OCI-LY1 (cell line): ENCODE measurements around the gene SMAD6.

Source experiments
- H2AFZ ChIP-seq: fragments of 200-600 bp; sonication (generic), shearing (Covaris generic); 2 replicates; pipeline ENCODE4 v1.6.0; 2014; ENCODE audit warnings: antibody characterized with exemption, mild to moderate bottlenecking, low read length
- H3F3A ChIP-seq: fragments of 200-600 bp; sonication (generic), shearing (Covaris generic); 2 replicates; pipeline ENCODE4 v1.6.0; 2014; ENCODE audit warnings: mild to moderate bottlenecking, antibody characterized with exemption, low read length, moderate library complexity; ENCODE audit not compliant: insufficient read depth
- H3K27ac ChIP-seq: fragments of 200-600 bp; sonication (generic); 2 replicates; pipeline ENCODE4 v1.5.1; 2014; ENCODE audit warnings: low read length, mixed run types, mild to moderate bottlenecking, low read depth; ENCODE audit not compliant: poor library complexity, severe bottlenecking
- H3K27me3 ChIP-seq: fragments of 200-600 bp; sonication (generic); 2 replicates; pipeline ENCODE4 v1.6.0; 2014; ENCODE audit warnings: antibody characterized with exemption, mild to moderate bottlenecking, low read length, moderate library complexity; ENCODE audit not compliant: insufficient read depth
- H3K36me3 ChIP-seq: fragments of 200-600 bp; sonication (generic); 2 replicates; pipeline ENCODE4 v1.6.1; 2014; ENCODE audit warnings: mild to moderate bottlenecking, antibody characterized with exemption, low read length, moderate library complexity, mixed read lengths; ENCODE audit not compliant: insufficient read depth
- H3K4me1 ChIP-seq: fragments of 200-600 bp; sonication (generic); 2 replicates; pipeline ENCODE4 v1.5.1; 2014; ENCODE audit warnings: mild to moderate bottlenecking, low read length, moderate library complexity; ENCODE audit not compliant: insufficient read depth, severe bottlenecking
- H3K4me2 ChIP-seq: fragments of 200-600 bp; sonication (generic), shearing (Covaris generic); 2 replicates; pipeline ENCODE4 v1.6.1; 2014; ENCODE audit warnings: low read length
- H3K4me3 ChIP-seq: fragments of 200-600 bp; sonication (generic); 2 replicates; pipeline ENCODE4 v1.5.1; 2014; ENCODE audit warnings: low read length, low read depth, mild to moderate bottlenecking, mixed read lengths; ENCODE audit not compliant: poor library complexity, severe bottlenecking
- H3K79me2 ChIP-seq: fragments of 200-600 bp; shearing (Covaris generic); 2 replicates; pipeline ENCODE4 v1.6.1; 2016; ENCODE audit warnings: mixed run types, low read length, mixed read lengths; ENCODE audit not compliant: insufficient read depth
- H3K9ac ChIP-seq: fragments of 200-600 bp; sonication (generic), shearing (Covaris generic); 2 replicates; pipeline ENCODE4 v1.6.1; 2014; ENCODE audit warnings: mild to moderate bottlenecking, low read length, mixed read lengths
- H3K9me2 ChIP-seq: fragments of 200-600 bp; sonication (generic), shearing (Covaris generic); 2 replicates; pipeline ENCODE4 v1.6.1; 2014; ENCODE audit warnings: low read depth, mild to moderate bottlenecking, low read length, mixed read lengths
- H3K9me3 ChIP-seq: fragments of 200-600 bp; shearing (Covaris generic); 2 replicates; pipeline ENCODE4 v1.6.1; 2014; ENCODE audit warnings: low read length, mixed read lengths
- H4K20me1 ChIP-seq: fragments of 200-600 bp; sonication (generic), shearing (Covaris generic); 2 replicates; pipeline ENCODE4 v1.6.0; 2016; ENCODE audit warnings: mild to moderate bottlenecking, low read length; ENCODE audit not compliant: insufficient read depth
- CTCF ChIP-seq: fragments of 200-600 bp; sonication (generic), shearing (Covaris generic); IDR thresholded peaks from 2 replicates; pipeline ENCODE4 v1.5.1; 2017; ENCODE audit warnings: mild to moderate bottlenecking, antibody characterized with exemption, low read length, moderate library complexity, mixed read lengths
- EZH2 ChIP-seq: fragments of 200-600 bp; sonication (generic), shearing (Covaris generic); IDR thresholded peaks from 2 replicates; pipeline ENCODE4 v1.8.0; 2017; ENCODE audit warnings: borderline replicate concordance, mixed run types, mild to moderate bottlenecking, antibody characterized with exemption, low read length, moderate library complexity, mixed read lengths

Gene SMAD6

DNA sequence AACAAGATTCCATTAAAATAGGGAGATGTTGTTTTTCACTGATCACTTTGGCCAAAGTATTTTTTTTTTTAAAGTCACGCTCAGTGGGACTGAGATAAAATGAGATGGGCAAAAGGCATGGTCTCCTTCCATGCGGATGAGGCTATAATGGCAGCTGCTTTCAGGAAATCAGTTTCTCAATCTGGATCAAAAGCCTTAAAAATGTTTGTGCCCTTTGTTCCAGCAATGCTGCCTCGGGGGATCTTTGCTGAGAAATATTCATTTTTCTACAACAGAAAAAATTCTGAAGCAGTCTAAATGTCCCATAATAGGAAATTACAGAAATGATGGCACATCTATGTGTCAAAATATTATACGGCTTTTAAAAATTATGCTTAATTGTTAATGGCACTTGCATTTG is 97.2 kb downstream of the SMAD6 start:
- no peaks in the 10 kb centered on the region for H3K9me3 ChIP-seq
- no peaks in the 10 kb centered on the region for H4K20me1 ChIP-seq
- TF ChIP-seq CTCF (no peak), EZH2 (no peak)
- no peak overlapping the region for H3K4me3 ChIP-seq
- H3K9ac ChIP-seq = no peak overlapping the region
- H3F3A ChIP-seq = no peaks in the 10 kb centered on the region
- no peak overlapping the region for H2AFZ ChIP-seq
- peaks cover 5% of the 10 kb centered on the region; the same call in 1 of the 2 replicates for H3K27me3 ChIP-seq
- no peak overlapping the region for H3K4me2 ChIP-seq
- no peaks in the 10 kb centered on the region for H3K9me2 ChIP-seq
- no peak overlapping the region for H3K27ac ChIP-seq
- H3K36me3 ChIP-seq = no peaks in the 10 kb centered on the region
- H3K4me1 ChIP-seq = no peaks in the 10 kb centered on the region
- H3K79me2 ChIP-seq = no peaks in the 10 kb centered on the region

DNA sequence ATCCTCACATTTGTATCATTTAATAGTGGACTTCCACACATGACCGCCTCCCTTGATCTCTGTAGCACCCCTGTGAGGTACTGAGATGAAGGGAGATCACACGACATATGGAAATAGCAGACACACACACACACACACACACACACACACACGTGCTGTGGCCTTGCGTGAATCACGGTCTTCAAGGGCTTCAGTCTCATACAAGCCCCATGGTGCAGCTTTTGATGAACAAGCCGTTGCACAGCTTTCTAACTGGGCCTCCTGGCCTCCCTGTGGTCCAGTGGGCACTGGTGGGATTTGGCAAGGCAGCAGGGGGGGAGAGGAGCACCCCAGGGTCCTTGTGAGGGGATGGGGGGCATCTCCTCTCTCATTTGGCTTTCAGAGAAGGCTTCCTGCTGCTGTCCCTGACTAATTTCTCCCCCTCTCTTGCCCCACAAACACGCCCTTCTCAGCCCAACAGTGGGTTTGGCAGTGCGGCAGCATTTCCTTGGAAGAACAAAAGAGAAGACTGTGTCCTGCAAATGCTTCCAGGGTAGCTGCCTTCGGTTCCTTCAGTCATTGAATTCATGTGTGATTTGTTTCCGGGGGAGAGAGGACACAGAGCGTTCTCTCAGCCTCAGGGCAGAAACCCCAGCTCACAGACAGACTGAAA is 98.7 kb downstream of the SMAD6 start:
- no peaks in the 10 kb centered on the region for H3F3A ChIP-seq
- no peaks in the 10 kb centered on the region for H4K20me1 ChIP-seq
- H3K4me3 ChIP-seq = no peak overlapping the region
- no peak overlapping the region for H3K4me2 ChIP-seq
- H3K79me2 ChIP-seq = no peaks in the 10 kb centered on the region
- no peak for TF ChIP-seq CTCF
- no peak for TF ChIP-seq EZH2
- H3K36me3 ChIP-seq = no peaks in the 10 kb centered on the region
- no peak overlapping the region for H3K27ac ChIP-seq
- H3K9ac ChIP-seq = no peak overlapping the region
- no peaks in the 10 kb centered on the region for H3K4me1 ChIP-seq
- H3K9me2 ChIP-seq = no peaks in the 10 kb centered on the region
- no peaks in the 10 kb centered on the region for H3K9me3 ChIP-seq
- H2AFZ ChIP-seq = no peak overlapping the region
- H3K27me3 ChIP-seq = peaks cover 5% of the 10 kb centered on the region; the same call in 1 of the 2 replicates

DNA sequence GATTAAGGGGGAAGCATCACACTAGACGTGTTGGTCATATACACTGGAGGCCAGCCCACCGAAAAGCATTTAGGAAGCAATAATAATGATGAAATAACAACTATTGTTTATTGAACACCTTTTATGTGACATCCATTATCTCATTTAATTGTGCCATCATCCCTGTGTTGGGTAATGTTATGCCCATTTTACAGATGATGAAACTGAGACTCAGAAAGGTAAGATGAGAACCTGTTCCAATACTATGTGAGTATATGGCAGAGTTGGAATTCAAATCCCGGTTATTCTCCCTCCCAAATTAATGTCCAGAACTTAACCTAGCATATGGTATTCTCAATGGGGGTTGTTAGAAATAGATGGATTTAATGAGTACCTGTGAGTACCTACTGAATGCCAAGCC is 99.2 kb downstream of the SMAD6 start:
- no peaks in the 10 kb centered on the region for H3F3A ChIP-seq
- H3K27me3 ChIP-seq = peaks cover 5% of the 10 kb centered on the region; the same call in 1 of the 2 replicates
- H3K9me3 ChIP-seq = no peaks in the 10 kb centered on the region
- no peaks in the 10 kb centered on the region for H3K36me3 ChIP-seq
- no peaks in the 10 kb centered on the region for H3K4me1 ChIP-seq
- no peak overlapping the region for H3K9ac ChIP-seq
- no peak overlapping the region for H2AFZ ChIP-seq
- no peaks in the 10 kb centered on the region for H3K79me2 ChIP-seq
- no peak for TF ChIP-seq CTCF
- no peak for TF ChIP-seq EZH2
- no peaks in the 10 kb centered on the region for H4K20me1 ChIP-seq
- H3K4me2 ChIP-seq = no peak overlapping the region
- no peak overlapping the region for H3K27ac ChIP-seq
- H3K4me3 ChIP-seq = no peak overlapping the region
- H3K9me2 ChIP-seq = no peaks in the 10 kb centered on the region
